HepG2 (cell line): ENCODE data around the gene C16orf90. TPM values are rescaled to one million over a fixed set of nuclear protein-coding genes. Genes with fewer than 3 reads are reported as not detected.

ENCODE experiments used
- MLLT10 ChIP-seq: sonication (generic); formaldehyde crosslinking; IDR thresholded peaks from 2 replicates; pipeline ENCODE4 v1.4.0; 2020; ENCODE audit warnings: missing genetic modification reagents
- ZFP62 ChIP-seq: sonication (generic); formaldehyde crosslinking; IDR thresholded peaks from 2 replicates; pipeline ENCODE4 v1.4.0; 2020; ENCODE audit warnings: missing genetic modification reagents
- ZNF484 ChIP-seq: sonication (generic); formaldehyde crosslinking; IDR thresholded peaks from 2 replicates; pipeline ENCODE4 v1.5.1; 2020; ENCODE audit warnings: mild to moderate bottlenecking, low read depth, missing genetic modification reagents, borderline replicate concordance
- ZNF713 ChIP-seq: sonication (generic); formaldehyde crosslinking; IDR thresholded peaks from 2 replicates; pipeline ENCODE4 v1.4.0; 2020; ENCODE audit warnings: mild to moderate bottlenecking, missing genetic modification reagents
- ZZZ3 ChIP-seq: sonication (generic); formaldehyde crosslinking; IDR thresholded peaks from 2 replicates; pipeline ENCODE4 v1.4.0; 2020; ENCODE audit warnings: missing genetic modification reagents, mild to moderate bottlenecking, borderline replicate concordance
- polyA plus RNA-seq, 8 experiments: library from polyadenylated mRNA; depleted of rRNA in 3 of 8; stranded (reverse) in 7 of 8; unstranded in 1 of 8; fragments of >200 nt; fragmentation: Illumina TruSeq in 4 of 8; extraction: Trizol in 4 of 8; gene quantifications; 2 replicates each; pipeline versions ENCODE4 v1.2.1 to v1.2.3, GENCODE V29; 2011 to 2016; ENCODE audit warnings: low read depth in 4 of 8, missing spikeins in 1 of 8, mixed read lengths in 1 of 8; ENCODE audit not compliant: insufficient read depth in 1 of 8
- total RNA-seq, 5 experiments: library from RNA; depleted of rRNA; stranded (reverse); fragments of >200 nt; fragmentation: Illumina TruSeq; extraction: Trizol; gene quantifications; 2 replicates each; pipeline ENCODE4 v1.2.3, GENCODE V29; 2016; ENCODE audit warnings: low read depth in 1 of 5
- TF ChIP-seq, protein P1 (sequence below): sonication (generic); formaldehyde crosslinking; IDR thresholded peaks from 2 replicates; pipeline ENCODE4 v1.4.0; 2020; ENCODE audit warnings: missing genetic modification reagents
- TF ChIP-seq, protein P2 (sequence below): sonication (generic); formaldehyde crosslinking; IDR thresholded peaks from 2 replicates; pipeline ENCODE4 v1.5.1; 2020; ENCODE audit warnings: missing genetic modification reagents, mild to moderate bottlenecking, borderline replicate concordance
- TF ChIP-seq, protein P3 (sequence below): sonication (generic); formaldehyde crosslinking; IDR thresholded peaks from 2 replicates; pipeline ENCODE4 v1.4.0; 2020; ENCODE audit warnings: missing genetic modification reagents, borderline replicate concordance
- TF ChIP-seq, protein P4 (sequence below): fragments of 450-650 bp; IDR thresholded peaks from 2 replicates; pipeline ENCODE4 v1.6.1; 2017; ENCODE audit warnings: mild to moderate bottlenecking

Gene C16orf90
- total and polyA plus RNA-seq, 2 of the 13 experiments (the other 11 are each of a cell fraction or from before 2014, with no cell fraction given): not detected

DNA sequence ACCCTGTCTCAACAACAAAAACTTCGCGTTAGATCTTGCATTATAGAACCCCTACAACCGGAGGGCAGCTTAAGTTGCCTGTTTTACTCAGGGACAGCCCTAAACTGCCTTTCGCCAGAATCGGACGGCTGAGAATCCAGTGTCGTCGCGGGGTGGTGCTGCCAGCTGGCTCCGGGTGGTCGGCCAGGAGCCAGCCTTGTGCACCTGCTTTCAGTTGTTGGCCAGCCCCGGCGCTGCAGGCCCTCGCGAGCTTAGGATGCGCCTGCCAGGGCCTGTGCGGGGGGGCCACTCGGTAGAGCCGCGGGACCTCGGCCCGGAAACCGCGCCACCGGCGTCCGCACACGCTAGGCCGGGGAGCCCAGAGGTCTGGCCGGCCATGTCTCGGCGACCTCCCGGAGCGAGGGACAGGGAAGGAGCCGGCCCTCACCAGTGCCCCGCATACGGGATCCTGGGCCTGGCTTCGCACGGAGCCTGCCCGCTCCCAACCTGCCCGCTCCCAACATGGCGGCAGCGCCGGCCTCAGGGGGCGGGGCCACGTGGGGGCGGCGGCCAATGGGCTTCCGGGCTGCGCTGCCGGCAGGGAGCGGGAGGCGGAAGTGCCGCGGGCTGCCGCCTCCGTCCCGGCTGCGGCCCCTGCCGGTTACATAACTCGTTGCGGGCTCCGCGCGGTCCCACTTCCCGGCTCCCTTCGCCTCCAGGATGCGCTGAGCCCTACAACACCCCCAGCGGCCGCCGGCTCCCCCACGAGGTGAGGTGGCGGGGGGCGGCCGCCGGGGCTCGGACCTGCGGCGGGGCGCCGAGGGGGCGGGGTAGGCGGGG is 37.6 kb downstream of the C16orf90 start (continued):
- TF ChIP-seq, protein P1, sequence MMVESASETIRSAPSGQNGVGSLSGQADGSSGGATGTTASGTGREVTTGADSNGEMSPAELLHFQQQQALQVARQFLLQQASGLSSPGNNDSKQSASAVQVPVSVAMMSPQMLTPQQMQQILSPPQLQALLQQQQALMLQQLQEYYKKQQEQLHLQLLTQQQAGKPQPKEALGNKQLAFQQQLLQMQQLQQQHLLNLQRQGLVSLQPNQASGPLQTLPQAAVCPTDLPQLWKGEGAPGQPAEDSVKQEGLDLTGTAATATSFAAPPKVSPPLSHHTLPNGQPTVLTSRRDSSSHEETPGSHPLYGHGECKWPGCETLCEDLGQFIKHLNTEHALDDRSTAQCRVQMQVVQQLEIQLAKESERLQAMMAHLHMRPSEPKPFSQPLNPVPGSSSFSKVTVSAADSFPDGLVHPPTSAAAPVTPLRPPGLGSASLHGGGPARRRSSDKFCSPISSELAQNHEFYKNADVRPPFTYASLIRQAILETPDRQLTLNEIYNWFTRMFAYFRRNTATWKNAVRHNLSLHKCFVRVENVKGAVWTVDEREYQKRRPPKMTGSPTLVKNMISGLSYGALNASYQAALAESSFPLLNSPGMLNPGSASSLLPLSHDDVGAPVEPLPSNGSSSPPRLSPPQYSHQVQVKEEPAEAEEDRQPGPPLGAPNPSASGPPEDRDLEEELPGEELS: peak; percentile 59; the same call in 1 of the 2 replicates
- TF ChIP-seq, protein P2, sequence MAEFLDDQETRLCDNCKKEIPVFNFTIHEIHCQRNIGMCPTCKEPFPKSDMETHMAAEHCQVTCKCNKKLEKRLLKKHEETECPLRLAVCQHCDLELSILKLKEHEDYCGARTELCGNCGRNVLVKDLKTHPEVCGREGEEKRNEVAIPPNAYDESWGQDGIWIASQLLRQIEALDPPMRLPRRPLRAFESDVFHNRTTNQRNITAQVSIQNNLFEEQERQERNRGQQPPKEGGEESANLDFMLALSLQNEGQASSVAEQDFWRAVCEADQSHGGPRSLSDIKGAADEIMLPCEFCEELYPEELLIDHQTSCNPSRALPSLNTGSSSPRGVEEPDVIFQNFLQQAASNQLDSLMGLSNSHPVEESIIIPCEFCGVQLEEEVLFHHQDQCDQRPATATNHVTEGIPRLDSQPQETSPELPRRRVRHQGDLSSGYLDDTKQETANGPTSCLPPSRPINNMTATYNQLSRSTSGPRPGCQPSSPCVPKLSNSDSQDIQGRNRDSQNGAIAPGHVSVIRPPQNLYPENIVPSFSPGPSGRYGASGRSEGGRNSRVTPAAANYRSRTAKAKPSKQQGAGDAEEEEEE (CRISPR knock-in tag): no peak
- TF ChIP-seq ZFP62 (no peak), ZNF713 (CRISPR knock-in tag) (no peak), MLLT10 (CRISPR knock-in tag) (no peak), ZNF484 (CRISPR knock-in tag) (no peak), ZZZ3 (peak; percentile 49; the same call in 1 of the 2 replicates)
- TF ChIP-seq, protein P3, sequence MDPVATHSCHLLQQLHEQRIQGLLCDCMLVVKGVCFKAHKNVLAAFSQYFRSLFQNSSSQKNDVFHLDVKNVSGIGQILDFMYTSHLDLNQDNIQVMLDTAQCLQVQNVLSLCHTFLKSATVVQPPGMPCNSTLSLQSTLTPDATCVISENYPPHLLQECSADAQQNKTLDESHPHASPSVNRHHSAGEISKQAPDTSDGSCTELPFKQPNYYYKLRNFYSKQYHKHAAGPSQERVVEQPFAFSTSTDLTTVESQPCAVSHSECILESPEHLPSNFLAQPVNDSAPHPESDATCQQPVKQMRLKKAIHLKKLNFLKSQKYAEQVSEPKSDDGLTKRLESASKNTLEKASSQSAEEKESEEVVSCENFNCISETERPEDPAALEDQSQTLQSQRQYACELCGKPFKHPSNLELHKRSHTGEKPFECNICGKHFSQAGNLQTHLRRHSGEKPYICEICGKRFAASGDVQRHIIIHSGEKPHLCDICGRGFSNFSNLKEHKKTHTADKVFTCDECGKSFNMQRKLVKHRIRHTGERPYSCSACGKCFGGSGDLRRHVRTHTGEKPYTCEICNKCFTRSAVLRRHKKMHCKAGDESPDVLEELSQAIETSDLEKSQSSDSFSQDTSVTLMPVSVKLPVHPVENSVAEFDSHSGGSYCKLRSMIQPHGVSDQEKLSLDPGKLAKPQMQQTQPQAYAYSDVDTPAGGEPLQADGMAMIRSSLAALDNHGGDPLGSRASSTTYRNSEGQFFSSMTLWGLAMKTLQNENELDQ (CRISPR knock-in tag): no peak
- TF ChIP-seq, protein P4, sequence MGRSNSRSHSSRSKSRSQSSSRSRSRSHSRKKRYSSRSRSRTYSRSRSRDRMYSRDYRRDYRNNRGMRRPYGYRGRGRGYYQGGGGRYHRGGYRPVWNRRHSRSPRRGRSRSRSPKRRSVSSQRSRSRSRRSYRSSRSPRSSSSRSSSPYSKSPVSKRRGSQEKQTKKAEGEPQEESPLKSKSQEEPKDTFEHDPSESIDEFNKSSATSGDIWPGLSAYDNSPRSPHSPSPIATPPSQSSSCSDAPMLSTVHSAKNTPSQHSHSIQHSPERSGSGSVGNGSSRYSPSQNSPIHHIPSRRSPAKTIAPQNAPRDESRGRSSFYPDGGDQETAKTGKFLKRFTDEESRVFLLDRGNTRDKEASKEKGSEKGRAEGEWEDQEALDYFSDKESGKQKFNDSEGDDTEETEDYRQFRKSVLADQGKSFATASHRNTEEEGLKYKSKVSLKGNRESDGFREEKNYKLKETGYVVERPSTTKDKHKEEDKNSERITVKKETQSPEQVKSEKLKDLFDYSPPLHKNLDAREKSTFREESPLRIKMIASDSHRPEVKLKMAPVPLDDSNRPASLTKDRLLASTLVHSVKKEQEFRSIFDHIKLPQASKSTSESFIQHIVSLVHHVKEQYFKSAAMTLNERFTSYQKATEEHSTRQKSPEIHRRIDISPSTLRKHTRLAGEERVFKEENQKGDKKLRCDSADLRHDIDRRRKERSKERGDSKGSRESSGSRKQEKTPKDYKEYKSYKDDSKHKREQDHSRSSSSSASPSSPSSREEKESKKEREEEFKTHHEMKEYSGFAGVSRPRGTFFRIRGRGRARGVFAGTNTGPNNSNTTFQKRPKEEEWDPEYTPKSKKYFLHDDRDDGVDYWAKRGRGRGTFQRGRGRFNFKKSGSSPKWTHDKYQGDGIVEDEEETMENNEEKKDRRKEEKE: no peak
